ENCODE results near the gene FAM76B.

DNA sequence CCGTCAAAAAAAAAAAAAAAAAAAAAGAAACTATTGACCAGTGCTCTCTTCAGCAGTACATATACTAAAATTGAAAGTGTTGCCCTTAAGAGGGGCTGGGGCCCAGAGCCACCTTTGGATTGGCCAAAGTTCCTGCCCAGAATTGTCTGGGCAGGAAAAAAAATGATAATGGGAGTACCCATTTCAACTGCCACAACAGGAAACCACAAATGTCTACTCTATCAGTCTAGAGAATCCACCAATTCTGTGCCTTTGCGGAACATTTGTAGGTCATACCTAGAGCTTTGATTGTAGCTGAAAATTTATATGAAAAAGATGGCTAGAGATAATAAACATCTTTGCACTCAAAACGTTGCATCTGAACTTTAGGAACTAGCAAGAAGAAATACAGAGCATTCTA, 69.4 kb downstream of the FAM76B start:
- TF ChIP-seq POLR2A (IDR thresholded peaks at IDR 0.05), result no peak
- TF ChIP-seq, protein P1, sequence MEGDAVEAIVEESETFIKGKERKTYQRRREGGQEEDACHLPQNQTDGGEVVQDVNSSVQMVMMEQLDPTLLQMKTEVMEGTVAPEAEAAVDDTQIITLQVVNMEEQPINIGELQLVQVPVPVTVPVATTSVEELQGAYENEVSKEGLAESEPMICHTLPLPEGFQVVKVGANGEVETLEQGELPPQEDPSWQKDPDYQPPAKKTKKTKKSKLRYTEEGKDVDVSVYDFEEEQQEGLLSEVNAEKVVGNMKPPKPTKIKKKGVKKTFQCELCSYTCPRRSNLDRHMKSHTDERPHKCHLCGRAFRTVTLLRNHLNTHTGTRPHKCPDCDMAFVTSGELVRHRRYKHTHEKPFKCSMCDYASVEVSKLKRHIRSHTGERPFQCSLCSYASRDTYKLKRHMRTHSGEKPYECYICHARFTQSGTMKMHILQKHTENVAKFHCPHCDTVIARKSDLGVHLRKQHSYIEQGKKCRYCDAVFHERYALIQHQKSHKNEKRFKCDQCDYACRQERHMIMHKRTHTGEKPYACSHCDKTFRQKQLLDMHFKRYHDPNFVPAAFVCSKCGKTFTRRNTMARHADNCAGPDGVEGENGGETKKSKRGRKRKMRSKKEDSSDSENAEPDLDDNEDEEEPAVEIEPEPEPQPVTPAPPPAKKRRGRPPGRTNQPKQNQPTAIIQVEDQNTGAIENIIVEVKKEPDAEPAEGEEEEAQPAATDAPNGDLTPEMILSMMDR (IDR thresholded peaks at IDR 0.05), result no peak
